HG02840 (cell line): ENCODE results near the gene ATP5PB.

ENCODE experiments used
- ATAC-seq: cut with Tn5 transposase; IDR thresholded peaks from one replicate; pipeline ENCODE4 v1.9.1; 2021; ENCODE audit warnings: mild to moderate bottlenecking, moderate library complexity, moderate number of reproducible peaks; ENCODE audit not compliant: unreplicated experiment, low FRiP score

ATP5PB gene

DNA sequence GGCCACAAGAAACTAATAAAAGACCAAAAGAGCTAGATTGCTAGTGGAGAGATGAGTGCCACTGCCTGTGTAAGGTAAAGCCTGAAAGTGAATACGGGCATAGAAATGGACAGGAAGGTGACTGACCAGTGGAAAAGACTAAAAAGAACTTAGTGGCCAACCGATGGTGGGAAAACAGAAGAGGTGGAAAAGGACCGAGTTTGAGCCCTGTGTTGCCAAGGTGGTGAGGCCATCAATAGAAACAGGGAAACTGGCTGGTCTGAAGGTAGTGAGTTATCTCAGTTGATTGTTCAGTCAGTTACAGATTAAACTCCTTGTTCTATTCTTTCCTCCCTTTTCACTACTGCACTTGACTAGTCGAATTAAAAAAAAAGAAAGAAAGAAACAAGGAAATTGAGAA, 2.7 kb upstream of the ATP5PB start:
- no peak for ATAC-seq

DNA sequence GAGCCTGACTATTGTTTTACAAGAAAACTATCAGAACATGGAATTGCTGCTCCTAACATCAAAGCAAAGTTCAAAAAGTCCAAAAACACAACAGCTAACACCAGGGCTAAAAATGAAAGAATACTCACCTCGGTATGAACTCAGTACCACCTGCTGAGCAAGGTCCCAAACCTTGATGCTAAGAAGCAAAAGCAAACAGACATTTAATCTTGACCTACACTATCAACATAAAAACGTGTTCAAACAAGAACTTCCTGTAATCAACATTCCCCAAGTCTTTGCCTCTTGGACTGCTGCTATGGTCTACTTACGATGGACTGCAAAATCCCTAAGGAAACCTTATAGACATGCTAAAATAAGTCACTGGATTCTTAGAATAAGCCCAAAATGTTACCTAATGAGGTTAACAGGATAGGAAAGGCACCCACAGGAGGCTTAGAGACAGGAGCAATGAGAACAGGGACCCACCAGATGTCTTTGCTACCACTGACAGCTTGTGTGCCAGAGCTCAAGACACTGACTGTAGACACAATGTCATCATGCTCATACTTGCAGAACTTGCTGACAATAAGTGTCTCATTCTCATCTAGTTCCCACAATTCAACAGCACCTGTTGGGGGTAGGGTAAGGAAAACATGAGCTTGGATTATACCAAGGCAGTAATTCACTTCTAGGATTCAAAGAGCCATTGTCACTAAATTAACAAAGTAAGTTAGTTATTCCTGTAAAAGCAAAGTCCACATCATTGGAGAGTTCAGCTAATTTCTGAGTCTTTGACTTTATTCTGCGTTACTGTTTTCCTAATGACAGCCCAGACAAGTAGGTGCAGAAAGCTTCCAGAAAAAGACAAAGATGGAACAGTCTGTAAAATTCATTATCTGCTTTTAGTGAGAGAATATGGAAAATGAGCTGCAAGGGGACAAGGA, 2.0 kb upstream of the ATP5PB start:
- ATAC-seq = no peak

DNA sequence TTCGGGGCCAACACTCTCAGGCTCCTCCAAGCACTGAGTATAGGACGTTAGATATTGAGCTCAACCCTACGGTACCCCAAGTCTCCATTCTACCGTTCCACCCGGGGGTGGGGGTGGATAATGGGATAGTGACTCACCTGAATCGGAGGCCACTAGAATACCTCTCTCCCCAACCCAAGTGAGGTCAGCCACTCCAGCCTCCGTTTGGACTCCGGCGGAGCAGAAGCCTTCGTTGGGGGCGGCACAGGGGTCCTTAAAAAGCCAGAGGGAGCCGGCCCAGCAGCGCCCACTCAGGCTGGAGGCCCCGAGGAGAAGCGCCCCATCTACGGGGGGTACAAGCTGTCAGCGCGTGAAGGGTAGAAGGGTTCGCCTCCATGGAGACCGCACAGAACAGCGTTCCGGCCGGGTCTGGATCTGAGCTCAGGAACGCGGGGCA, 764 bp upstream of the ATP5PB start:
- ATAC-seq = peak; percentile 2

DNA sequence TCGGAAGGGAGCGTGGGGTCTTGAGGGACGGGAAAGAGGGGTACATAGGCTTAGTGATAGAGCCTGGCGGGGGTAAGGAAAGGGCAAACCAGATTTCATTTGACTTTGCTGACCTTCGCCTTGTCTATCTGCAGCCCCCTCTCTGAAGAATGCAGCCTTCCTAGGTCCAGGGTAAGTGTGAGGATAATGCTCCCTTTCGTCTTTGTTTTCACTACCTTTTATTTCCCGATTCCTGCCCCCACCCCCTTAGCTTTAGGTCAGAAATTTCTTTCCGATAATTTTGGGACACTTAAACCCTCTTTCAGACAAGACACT, 396 bp downstream of the ATP5PB start:
- ATAC-seq = no peak

DNA sequence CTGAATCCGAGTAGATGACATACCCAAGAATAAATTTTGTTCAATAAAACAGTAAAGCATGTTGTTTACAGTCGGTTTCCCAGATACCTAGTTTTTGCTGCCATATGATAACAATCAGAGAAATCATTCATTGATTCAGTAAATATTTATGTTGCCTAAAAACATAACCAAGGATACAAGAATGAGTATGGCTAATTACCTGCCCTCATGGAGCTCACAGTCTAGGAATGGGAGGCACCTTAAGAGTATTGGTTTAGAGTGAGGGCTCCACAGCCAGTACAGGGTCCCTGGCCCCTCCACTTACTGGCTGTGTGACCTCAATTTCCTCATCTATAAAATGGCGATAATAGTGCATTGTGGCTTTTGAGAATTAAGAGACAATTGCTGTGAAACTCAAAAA, 921 bp downstream of the ATP5PB start:
- ATAC-seq = no peak

DNA sequence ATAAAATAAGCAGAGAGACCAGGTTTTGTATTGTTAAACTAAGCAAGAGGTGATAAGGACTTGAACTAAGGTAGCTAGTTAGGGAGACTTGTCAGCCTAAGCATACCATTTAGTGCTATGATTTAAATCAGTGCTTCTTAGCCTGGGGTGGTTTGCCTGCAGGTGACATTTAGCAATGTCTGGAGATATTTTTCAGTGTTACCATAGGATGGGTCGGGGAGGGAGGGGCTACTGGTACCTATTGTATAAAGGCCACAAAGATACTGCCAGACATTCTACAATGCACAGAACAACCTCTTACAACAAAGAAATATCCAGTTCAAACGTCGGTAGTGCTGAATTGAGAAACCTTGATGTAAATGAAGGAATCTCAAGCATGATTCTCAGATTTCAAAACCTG, 3.3 kb downstream of the ATP5PB start:
- no peak for ATAC-seq

DNA sequence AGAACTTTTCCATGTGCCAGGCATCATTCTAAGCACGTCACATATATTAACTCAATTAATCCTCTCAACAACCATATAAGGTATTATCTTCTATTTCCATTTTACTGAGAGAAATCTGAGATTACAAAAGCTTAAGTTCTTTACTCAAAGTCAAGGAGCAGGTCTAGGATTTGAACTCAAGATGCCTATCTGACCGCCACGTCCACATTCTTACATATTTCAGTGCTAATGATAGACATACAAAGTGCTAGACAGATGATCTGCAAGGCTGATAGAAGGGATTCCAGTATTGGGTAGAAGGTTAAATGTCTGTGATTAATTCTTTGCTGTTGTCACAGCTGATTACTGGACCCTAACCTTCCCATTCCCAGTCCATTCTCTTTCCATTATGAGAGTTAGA, 4.4 kb downstream of the ATP5PB start:
- no peak for ATAC-seq

DNA sequence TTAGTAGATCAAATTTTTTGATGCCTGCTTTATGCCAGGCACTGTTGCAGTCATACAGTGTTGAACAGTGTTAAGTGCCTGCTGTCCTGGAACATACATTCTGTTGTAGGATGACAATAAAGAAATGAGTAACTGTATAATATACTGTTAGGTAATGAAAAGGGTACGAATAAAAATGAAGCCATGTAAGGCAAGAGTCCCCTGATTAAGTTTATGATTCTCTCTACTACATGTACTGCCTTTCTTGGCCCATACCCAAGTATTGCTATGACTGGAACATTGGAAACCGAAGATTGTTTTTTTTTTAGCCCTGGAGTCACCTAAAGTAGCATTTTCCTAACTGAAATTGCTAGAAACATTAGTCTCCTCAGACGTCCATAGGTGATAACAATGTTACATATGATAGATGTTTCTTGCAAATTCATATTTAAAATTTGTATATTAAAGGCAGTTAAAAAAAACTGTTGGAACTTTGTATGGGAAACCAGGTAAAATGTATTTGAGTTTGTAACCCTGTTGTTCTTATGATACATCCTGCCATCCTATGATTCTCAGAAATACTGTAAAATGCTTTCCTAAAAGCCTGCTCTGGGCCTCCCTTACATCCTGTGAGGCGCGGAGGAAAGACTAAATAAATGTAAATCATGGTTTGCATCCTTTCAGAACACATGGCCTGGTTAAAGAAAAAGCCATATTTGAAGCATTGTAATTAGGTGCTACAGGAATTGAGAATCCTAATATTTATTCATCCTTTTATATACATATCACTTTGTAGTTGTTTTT, 5.8 kb downstream of the ATP5PB start:
- no peak for ATAC-seq

DNA sequence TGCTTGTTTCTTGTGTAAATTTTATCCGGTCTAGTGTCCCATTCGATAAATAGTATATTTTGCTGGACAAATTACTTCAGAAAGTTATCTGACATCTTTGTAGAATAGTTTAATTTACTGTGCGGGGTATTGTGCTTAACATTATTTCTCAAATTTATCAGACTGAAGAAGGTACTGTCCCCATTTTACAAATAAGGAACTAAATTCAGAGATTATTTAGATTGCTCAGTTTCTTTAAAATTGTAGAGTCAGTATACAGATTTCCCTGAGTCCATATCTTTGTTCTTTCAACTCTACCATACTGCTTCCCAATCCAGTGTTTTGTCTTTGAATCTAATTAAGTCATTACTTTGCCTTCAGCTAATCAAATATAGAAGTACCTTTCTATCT, 6.4 kb downstream of the ATP5PB start:
- ATAC-seq = no peak

DNA sequence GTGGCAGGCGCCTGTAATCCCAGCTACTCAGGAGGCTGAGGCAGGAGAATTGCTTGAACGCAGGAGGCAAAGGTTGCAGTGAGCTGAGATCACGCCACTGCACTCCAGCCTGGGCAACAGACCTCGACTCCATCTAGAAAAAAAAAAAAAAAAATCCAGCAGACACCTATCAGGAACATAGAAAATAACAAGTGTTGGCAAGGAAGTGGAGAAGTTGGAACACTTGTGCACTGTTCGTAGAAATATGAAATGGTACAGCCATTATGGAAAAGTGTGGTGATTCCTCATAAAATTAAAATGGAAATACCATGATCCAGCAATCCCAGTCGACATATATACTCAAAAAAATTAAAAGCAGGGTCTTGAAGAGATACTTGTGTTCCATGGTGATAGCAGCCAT, 12.5 kb downstream of the ATP5PB start:
- ATAC-seq = no peak

DNA sequence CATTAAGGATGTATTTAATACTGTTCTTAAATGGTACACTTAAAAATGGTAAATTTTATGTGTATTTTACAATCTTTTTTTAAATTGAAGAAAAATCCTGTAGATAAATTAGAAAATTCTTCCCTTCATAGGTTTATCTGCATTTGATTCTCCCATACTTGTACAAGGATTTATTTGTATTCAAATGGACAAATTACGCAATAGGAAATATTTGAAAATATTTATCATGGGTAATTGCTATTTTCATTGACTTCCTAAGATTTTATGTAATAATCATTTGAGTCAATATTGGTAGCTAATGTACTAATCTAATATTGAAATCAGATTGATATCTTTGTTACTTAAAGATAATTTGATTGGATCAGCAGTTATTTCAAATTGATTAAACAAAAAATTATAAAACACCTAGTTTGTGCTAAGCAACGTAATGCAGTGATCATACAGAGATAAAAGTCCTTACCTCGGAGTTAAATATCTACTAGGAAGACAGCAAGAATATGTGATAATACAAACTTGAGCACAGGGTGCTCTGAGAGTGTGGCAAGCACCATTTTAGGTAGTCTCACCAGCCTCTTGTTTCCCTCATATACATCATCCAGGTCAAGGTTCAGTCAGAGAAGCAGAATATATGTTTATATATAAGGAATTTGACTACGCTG, 13.2 kb downstream of the ATP5PB start:
- ATAC-seq = no peak

DNA sequence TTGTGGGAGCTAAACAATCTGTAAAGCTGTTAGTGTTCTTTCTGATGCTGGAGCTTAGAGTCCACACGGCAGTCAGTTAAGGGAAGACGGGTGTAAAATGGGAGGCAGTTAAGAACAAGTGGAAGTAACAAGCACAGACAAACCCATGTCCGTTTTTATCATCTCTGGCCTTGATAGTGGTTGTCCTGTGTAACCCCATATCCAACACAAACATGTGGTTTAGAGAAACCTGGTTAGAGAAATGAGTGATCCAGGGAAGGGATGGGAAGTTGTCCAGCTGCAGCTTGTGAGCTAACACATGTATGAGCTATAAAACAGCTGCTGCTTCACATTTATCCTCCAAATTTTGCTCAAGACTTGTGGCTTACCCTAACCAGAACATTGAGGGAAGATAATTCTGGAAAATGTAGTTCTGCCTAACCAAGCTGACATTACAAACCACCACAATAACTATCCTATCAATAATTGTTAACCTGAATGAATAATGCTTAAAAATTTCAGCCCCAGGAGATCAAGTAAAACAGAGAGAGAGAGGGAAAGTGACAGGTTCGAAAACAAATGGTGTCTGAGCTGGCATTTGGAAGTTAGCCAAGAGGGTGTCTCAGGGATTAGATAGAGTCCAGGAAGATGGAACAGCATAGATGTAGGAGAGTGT, 13.9 kb downstream of the ATP5PB start:
- no peak for ATAC-seq

DNA sequence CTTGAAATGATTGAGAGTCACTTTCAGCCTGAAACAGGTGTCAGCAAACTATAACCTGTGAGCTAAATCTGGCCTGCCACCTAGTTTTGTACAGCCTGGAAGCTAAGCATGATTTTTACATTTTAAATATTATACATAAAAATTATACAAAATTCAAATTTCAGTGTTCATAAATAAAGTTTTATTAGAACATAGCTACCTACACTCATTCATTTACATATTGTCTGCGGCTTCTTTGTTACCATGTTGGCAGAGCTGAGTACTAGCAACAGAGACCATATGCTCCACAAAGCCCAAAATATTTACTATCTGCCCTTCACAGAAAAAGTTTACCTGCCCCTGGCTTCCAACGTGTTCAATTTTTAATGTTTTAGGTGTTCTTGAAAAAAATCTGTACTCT, 16.5 kb downstream of the ATP5PB start:
- ATAC-seq = no peak

DNA sequence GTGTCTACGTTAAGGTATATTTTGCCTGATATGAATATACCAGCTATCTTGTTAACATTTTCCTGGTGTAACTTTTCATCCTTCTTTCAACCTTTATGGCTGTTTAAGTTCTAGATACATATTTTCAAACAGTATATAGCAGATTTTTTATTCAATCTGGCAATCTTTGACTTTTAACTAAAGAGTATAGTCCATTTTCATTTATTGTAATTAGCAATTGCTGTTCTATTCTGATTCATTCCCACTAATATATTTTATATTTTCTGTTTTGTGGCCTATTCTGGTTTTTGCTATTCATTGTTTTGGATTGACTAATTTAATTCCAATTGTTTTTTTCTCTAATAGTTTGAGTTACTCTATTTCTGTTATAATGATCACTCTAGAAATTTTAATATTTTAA, 17.2 kb downstream of the ATP5PB start:
- ATAC-seq = no peak

DNA sequence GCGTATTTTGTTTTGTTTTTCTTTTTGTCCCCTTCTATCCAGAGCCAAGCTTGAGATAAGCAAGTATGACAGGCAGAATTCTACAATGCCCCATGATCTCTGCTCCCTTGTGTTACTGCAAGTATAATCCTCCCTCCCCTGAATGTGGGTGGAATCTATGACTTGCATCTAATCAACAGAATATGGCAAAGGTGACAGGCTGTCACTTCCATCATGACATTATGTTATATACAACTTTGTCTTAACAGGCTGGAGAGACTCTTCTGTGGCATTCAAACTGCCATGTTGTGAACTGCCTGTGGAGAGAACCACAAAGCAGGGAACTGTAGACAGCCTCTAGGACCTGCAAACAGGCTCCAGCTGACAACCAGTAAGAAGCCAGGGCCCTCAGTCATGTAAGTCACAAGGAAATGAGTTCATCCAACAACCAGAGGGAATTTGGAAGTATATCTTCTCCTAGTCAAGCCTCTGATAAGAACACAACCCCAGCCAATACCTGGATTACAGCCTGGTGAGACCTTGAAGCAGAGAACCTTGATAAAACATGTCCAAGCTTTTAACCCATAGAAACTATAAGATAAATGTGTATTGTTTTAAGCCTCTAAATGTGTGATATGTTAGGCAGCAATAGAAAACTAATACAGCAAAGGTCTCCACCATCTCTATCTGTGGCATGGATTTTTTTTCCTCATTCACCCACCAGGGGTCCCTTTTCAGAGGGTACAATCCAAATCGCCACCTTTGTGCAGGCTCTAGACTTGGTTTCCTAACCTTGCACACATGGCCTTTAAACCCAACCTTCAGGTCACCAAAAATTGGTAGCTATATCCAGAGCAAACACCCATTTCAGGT, 18.8 kb downstream of the ATP5PB start:
- ATAC-seq = no peak

DNA sequence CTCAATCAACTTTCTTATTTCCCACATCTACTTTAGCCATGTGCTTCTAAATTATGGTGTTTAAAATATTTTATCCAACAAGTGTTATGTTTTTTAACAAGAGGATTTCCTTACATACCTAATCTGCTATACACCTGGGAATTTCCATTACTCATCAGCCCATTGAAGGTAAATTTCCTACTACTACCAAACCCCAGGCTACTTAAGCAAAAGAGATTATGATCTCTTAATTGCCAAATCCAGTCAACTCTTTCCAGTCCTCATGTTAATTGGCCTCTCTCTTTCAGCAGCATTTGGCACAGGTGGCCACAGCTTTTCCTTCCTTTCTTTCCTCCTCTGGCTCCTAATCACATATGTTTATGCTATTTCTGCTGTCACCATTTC, 19.4 kb downstream of the ATP5PB start:
- no peak for ATAC-seq

DNA sequence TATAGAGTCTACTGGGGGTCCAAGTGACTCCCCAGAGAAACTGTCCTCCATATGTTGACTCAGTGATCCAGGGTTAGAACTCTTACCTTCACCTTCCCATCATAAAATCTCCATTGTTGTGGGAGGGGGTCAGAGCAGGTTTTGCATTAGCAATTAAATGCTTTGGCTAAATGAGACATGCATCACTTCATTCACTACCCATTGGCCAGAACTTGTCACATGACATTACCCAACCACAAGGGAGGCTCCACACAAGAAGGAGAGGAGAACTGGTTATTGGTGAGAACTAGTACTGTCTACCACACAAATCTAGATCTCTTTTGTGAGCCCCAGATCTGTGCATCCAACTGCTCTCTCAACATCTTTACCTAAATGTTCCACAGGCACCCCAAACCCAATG, 20.3 kb downstream of the ATP5PB start:
- ATAC-seq = no peak

DNA sequence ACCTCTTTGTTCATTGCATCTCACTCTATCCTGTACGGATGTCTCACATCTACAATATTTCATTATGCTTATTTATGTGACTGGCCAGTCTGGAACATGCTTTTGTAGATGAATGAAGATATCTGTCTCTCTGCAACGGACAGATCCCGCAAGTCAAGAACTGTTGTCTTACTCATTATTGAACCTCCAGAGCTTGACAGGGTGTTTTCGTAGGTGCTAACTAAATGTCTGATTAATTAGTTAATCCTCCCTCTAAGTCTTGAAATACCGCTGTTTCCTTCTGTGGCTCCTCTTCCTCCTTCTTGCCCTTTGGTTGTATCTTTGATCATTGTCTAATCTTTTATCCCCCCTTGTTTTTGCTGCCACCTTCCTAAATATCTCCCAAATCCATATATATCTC, 21.3 kb downstream of the ATP5PB start:
- no peak for ATAC-seq

DNA sequence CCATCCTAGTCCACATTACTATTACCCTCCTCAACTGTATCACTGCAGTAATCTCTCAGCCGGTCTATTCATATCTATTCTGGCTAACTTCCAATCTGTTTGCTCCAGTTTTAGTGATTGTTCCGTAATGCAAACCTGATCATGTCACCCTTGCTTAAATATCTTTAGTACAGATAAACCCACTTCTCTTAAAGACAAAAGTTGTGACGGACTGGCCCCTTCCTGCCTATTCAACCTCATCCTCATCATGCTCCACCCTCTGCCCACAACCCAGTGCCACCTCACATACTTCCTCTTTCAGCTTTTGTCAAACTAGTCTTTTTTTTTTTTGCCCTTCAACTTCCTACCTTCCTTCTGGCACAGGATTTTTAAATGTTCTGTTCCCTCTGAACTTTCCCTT, 21.7 kb downstream of the ATP5PB start:
- no peak for ATAC-seq

DNA sequence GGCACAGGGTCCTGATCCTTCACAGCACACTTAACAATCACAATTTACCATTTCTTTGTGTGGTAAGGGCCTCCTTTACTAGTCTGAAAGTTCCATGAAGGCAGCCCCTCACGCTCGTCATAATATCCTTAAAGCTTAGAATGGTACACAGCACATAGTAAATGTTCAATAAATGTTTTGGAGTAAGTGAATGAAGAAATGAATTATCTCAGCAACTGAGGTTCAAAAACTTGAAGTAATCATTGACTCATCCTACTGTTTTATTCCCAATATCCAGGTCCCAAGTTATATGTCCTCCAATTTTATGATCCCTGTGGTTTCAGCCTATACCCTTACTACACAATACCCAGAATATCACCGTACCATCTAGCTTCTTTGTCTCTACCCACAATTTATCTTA, 22.3 kb downstream of the ATP5PB start:
- no peak for ATAC-seq
